Prostate gland (tissue), 2 donors: ENCODE measurements around the gene DOCK10. TPM values are rescaled to one million over a fixed set of nuclear protein-coding genes. Genes with fewer than 3 reads are reported as not detected.

ENCODE experiments used
- DNase-seq: peaks from one replicate; pipeline ENCODE4 v3.0.0-alpha.2; 2019; ENCODE audit warnings: low spot score
- H3K27ac ChIP-seq, 2 donors: fragments of 200-600 bp; sonication (generic); 2 replicates each; pipeline ENCODE4 v1.5.1; 2017 to 2019
- H3K27me3 ChIP-seq: fragments of 200-600 bp; sonication (generic); replicated peaks from 2 replicates; pipeline ENCODE4 v1.5.1; 2019; ENCODE audit not compliant: insufficient read depth
- H3K36me3 ChIP-seq, 2 donors: fragments of 200-600 bp; sonication (generic); 1 replicate in 1 of 2; 2 replicates in 1 of 2; pipeline versions ENCODE4 v1.5.1 to v1.8.1; 2017 to 2019
- H3K4me1 ChIP-seq: fragments of 200-600 bp; sonication (generic); replicated peaks from 2 replicates; pipeline ENCODE4 v1.5.1; 2019
- H3K4me3 ChIP-seq, 2 donors: fragments of 200-600 bp; sonication (generic); 2 replicates each; pipeline ENCODE4 v1.5.1; 2017 to 2019
- H3K9me3 ChIP-seq: fragments of 200-600 bp; sonication (generic); 2 replicates; pipeline ENCODE4 v1.5.1; 2017
- POLR2A ChIP-seq: fragments of 450-650 bp; IDR thresholded peaks from one replicate; pipeline ENCODE4 v1.6.1; 2016; ENCODE audit warnings: antibody characterized with exemption, mild to moderate bottlenecking
- POLR2AphosphoS5 ChIP-seq: sonication (generic); formaldehyde crosslinking; IDR thresholded peaks from one replicate; pipeline ENCODE4 v1.6.1; 2017; ENCODE audit warnings: antibody characterized with exemption
- whole genome bisulfite sequencing: methylation state at CpG from one replicate; pipeline ENCODE4 v1.1.5; 2018; 5-methylcytosine and 5-hydroxymethylcytosine counted together
- intact Hi-C: fragments of 100-400 bp; cut with DNase I; formaldehyde crosslinking; loops from one replicate; pipeline ENCODE4 v1.14.2; 2022
- total RNA-seq, 2 donors: library from RNA; depleted of rRNA; stranded (reverse); fragments of >200 nt; gene quantifications; one replicate each; pipeline ENCODE4 v1.1.0, GENCODE V29; 2016
- TF ChIP-seq, protein P1 (sequence below), 4 experiments: fragments of 200-600 bp in 2 of 4; fragments of 450-650 bp in 2 of 4; sonication (generic) in 2 of 4; IDR thresholded peaks; 1 replicate in 3 of 4; 2 replicates in 1 of 4; pipeline ENCODE4 v1.5.1; 2016 to 2019; ENCODE audit warnings: antibody characterized with exemption in 4 of 4, mild to moderate bottlenecking in 2 of 4, moderate library complexity in 2 of 4

DOCK10 gene
- total RNA-seq, 2 donors from 2014 or later: 4.8 to 6.2 TPM

DNA sequence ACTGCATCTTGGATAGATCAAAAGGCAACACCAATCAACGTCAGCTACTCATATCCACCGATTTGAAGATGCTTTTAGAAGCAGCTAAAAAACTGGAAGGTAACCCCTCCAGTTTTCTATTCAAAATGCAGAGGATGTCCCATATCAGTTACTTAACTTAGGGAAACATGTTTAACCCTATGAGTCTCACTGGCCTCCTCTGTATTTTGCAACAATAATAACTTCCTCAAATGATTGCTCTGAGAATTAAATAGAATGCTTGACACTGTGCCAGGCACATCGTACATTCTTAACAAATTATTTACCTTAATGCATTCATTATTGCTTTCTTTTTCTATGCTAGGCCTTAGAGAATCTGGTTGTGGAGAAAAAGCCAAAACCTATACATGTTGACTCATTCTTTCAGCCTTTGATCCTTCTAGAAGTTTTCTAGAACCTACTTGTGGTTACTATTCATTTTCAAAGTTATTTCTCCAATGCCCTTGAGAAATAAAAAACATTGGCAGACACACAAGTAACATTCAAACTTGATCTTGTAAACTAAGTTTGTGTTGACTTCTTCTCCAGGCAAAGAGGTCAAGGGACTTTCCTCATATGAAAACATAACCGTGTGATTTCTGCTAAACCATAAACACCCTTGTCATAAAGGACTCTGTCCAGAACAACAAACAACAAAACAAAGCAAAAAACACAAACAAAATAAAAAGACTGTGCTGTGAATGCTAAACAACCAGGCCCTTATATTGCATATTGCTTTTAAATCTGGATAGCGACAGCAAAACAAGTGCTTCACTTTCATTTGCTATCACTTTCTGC is 4.6 kb downstream of the DOCK10 start:
- intact Hi-C loops: no loop called here
- Histone ChIP-seq H3K27me3 (peaks cover 8% of the 10 kb centered on the region), H3K36me3 (no peaks in the 10 kb centered on the region), H3K27ac (no peak overlapping the region), H3K4me3 (no peak overlapping the region), H3K9me3 (no peaks in the 10 kb centered on the region), H3K4me1 (no peaks in the 10 kb centered on the region)
- TF ChIP-seq POLR2AphosphoS5 (no peak), POLR2A (no peak)
- TF ChIP-seq, protein P1, sequence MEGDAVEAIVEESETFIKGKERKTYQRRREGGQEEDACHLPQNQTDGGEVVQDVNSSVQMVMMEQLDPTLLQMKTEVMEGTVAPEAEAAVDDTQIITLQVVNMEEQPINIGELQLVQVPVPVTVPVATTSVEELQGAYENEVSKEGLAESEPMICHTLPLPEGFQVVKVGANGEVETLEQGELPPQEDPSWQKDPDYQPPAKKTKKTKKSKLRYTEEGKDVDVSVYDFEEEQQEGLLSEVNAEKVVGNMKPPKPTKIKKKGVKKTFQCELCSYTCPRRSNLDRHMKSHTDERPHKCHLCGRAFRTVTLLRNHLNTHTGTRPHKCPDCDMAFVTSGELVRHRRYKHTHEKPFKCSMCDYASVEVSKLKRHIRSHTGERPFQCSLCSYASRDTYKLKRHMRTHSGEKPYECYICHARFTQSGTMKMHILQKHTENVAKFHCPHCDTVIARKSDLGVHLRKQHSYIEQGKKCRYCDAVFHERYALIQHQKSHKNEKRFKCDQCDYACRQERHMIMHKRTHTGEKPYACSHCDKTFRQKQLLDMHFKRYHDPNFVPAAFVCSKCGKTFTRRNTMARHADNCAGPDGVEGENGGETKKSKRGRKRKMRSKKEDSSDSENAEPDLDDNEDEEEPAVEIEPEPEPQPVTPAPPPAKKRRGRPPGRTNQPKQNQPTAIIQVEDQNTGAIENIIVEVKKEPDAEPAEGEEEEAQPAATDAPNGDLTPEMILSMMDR (IDR thresholded peaks at IDR 0.05): no peak
- 75% methylated on average over 5 of the region's 5 CpGs for WGBS
- no peak for DNase-seq

DNA sequence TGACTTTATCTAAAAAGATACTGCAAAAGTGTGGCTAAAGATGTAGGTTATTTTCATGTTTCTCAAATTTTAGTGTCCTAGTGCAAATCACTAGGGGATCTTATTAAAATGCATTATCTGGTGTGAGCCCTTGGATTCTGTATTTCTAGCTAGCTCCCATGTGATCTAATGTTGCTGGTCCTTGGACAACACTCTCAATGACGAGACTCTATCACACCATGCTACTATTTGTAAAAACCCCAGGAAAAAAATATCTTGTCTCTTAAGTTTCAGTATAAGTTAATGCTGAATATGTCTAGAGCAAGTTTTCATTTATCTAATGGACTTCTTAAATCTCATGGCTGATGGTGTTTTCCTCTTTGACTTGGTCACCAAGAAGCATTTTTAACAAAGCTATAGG is 5.8 kb downstream of the DOCK10 start:
- Histone ChIP-seq H3K27ac (no peak overlapping the region), H3K4me3 (no peak overlapping the region), H3K9me3 (no peaks in the 10 kb centered on the region), H3K27me3 (peaks cover 4% of the 10 kb centered on the region), H3K36me3 (no peaks in the 10 kb centered on the region), H3K4me1 (no peaks in the 10 kb centered on the region)
- no peak for DNase-seq
- WGBS: 93% methylated on average over 1 of the region's 1 CpG
- TF ChIP-seq POLR2AphosphoS5: no peak
- TF ChIP-seq POLR2A: no peak
- TF ChIP-seq, protein P1 (IDR thresholded peaks at IDR 0.05): no peak
- intact Hi-C loops: no loop called here

DNA sequence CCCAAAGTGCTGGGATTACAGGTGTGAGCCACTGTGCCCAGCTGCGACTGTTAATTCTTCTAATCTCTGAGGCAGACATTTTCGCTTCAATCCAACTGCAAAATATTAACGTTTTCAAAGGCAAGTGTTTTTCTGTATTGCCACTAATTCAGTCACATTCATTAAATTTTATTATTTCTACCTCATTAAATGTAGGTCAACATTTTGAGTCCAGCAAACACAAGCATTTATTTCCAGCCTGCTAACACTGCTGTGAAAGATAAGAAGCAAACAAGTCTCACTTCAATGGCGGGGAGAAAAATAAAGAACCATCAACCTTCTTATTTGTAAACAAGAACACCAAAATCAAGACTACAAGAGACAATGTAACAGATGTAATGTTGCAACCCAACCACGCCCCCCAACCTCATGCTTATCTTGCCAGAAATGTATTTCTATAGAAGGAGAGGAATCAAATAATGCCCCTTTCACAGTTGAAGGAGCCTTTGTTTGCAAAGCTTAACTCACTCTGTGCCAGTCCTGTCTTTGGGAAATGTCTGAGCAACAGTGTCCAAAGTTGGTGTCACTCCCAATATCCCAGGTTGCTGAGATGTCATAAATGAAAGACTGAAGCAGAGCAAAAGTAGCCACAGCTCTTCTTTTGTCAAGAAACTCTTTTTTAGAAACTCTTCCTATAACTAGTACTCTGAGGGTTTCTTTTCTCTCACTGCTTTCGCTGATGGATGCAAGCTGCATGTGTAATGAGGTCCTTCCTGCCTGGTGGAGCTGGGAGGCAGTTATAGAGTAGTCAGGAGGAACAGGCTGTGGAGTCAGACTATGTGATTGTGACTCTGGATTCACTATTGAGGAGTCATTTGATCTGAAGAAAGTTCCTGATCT is 8.6 kb downstream of the DOCK10 start:
- Histone ChIP-seq H3K9me3 (no peaks in the 10 kb centered on the region), H3K4me1 (no peaks in the 10 kb centered on the region), H3K36me3 (no peaks in the 10 kb centered on the region), H3K27ac (no peak overlapping the region), H3K4me3 (no peak overlapping the region), H3K27me3 (no peaks in the 10 kb centered on the region)
- no peak for TF ChIP-seq POLR2AphosphoS5
- TF ChIP-seq POLR2A: no peak
- TF ChIP-seq, protein P1 (IDR thresholded peaks at IDR 0.05): no peak
- intact Hi-C loops: no loop called here
- WGBS: 70% methylated on average over 6 of the region's 6 CpGs
- DNase-seq: no peak

DNA sequence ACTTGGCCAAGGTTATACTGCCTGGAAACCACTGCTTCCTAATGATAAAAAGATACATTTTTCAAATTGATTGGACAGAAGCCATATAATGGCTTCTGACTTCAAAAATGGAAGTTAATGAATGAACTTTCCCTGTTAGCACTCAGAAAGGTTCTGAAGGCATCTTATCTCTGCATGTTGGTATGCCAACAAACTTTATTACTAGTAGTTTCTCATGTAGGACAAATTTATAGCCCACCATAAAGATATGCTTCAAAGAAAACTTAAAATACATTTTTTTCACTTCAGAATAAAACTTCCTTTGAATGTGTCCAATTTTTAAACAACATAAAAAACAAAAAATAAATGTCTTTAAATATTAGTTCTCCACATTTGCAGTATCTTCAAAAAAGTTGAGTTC is 10.0 kb downstream of the DOCK10 start:
- TF ChIP-seq POLR2AphosphoS5: no peak
- TF ChIP-seq POLR2A: no peak
- TF ChIP-seq, protein P1 (IDR thresholded peaks at IDR 0.05): no peak
- no peak for DNase-seq
- no peaks in the 10 kb centered on the region for H3K4me1 ChIP-seq
- intact Hi-C loops: no loop called here
- no peaks in the 10 kb centered on the region for H3K36me3 ChIP-seq
- no peak overlapping the region for H3K27ac ChIP-seq
- H3K27me3 ChIP-seq: no peaks in the 10 kb centered on the region
- no peaks in the 10 kb centered on the region for H3K9me3 ChIP-seq
- no peak overlapping the region for H3K4me3 ChIP-seq
